Type B pancreatic cell (in vitro differentiated cells): ENCODE results near the gene NTM. TPM values are rescaled to one million over a fixed set of nuclear protein-coding genes. Genes with fewer than 3 reads are reported as not detected.
A peak's percentile ranks its signal among the peaks of the same experiment; 100 is the strongest.
"Not testable (repeated sequence)": the region's sequence is repeated elsewhere in the genome, so short reads cannot be mapped to it uniquely, and the experiment has no call there.

Source experiments
- DNase-seq: peaks from one replicate; pipeline ENCODE4 v3.0.0; 2021; ENCODE audit warnings: mixed read lengths; ENCODE audit not compliant: unreplicated experiment; ENCODE audit errors: extremely low spot score
- H3K27ac Mint-ChIP-seq: 2 replicates; pipeline ENCODE4 v1.8.0; 2021; ENCODE audit warnings: mild to moderate bottlenecking, mixed read lengths
- H3K27me3 Mint-ChIP-seq: 2 replicates; pipeline ENCODE4 v1.8.0; 2021; ENCODE audit warnings: mixed read lengths
- H3K36me3 Mint-ChIP-seq: 2 replicates; pipeline ENCODE4 v1.8.0; 2021; ENCODE audit warnings: mixed read lengths
- H3K4me1 Mint-ChIP-seq: one replicate; pipeline ENCODE4 v1.8.0; 2021; ENCODE audit warnings: mixed read lengths; ENCODE audit not compliant: unreplicated experiment
- H3K4me3 Mint-ChIP-seq: 2 replicates; pipeline ENCODE4 v1.8.0; 2021; ENCODE audit warnings: mild to moderate bottlenecking, mixed read lengths
- H3K9me3 Mint-ChIP-seq: 2 replicates; pipeline ENCODE4 v1.8.0; 2021; ENCODE audit warnings: mixed read lengths
- total RNA-seq: library from RNA; stranded (reverse); gene quantifications from 2 replicates; pipeline ENCODE4 v1.2.1, GENCODE V29; 2021; ENCODE audit warnings: low replicate concordance
- TF ChIP-seq, protein P1 (sequence below): fragments of 200-600 bp; sonication (generic); conservative IDR thresholded peaks from 2 replicates; pipeline ENCODE4 v1.5.0; 2021; ENCODE audit warnings: antibody characterized with exemption, mild to moderate bottlenecking

The NTM gene
- total RNA-seq, 1 donor from 2014 or later, result 19.2 TPM

DNA sequence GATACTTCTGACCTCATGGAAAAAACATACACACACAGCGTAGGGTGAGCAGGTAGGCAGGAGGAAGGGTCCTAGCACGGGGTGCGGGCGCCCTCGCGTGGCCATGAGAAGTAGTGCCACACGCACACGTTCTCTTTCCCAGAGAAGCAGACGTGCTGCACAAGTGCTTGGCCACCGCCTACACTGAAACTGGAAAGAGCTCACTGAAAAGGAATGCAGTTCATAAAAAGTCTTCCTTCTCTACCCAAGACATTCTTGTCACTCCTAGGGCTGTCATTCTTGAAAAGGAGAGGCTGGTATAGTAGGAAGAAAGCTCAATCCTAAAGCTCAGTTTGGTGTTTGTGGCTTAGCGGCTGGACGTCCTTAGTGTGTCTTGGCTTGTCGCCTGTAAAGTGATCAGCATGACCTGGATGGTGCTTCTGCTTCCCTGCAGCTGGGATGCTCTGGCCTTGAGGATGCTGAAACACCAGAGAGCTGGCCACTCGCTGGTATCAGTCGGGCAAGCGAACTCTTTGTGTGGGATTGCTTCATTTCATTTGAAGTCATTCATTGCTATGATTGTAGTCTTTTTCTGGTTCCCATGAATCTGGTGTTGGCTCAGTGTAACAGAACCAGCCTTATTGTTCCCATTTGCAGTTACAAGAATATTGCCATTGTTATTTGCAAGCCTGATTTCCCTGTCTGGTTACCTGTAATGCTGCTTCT, 303.8 kb downstream of the NTM start:
- TF ChIP-seq, protein P1, sequence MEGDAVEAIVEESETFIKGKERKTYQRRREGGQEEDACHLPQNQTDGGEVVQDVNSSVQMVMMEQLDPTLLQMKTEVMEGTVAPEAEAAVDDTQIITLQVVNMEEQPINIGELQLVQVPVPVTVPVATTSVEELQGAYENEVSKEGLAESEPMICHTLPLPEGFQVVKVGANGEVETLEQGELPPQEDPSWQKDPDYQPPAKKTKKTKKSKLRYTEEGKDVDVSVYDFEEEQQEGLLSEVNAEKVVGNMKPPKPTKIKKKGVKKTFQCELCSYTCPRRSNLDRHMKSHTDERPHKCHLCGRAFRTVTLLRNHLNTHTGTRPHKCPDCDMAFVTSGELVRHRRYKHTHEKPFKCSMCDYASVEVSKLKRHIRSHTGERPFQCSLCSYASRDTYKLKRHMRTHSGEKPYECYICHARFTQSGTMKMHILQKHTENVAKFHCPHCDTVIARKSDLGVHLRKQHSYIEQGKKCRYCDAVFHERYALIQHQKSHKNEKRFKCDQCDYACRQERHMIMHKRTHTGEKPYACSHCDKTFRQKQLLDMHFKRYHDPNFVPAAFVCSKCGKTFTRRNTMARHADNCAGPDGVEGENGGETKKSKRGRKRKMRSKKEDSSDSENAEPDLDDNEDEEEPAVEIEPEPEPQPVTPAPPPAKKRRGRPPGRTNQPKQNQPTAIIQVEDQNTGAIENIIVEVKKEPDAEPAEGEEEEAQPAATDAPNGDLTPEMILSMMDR, result peak; percentile 99
- Mint-ChIP-seq H3K36me3 (no peaks in the 10 kb centered on the region), H3K9me3 (no peaks in the 10 kb centered on the region), H3K27me3 (peaks cover 33% of the 10 kb centered on the region), H3K27ac (peak overlapping the region; percentile 56), H3K4me1 (peaks cover 3% of the 10 kb centered on the region), H3K4me3 (no peak overlapping the region)
- DNase-seq, result peak; percentile 87

GRCh38 chr11:131675121-131675888, 304.9 kb downstream of the NTM start:
- TF ChIP-seq, protein P1, result no peak
- H3K27ac Mint-ChIP-seq, result no peak overlapping the region
- no peaks in the 10 kb centered on the region for H3K9me3 Mint-ChIP-seq
- H3K36me3 Mint-ChIP-seq, result no peaks in the 10 kb centered on the region
- H3K4me3 Mint-ChIP-seq, result no peak overlapping the region
- H3K4me1 Mint-ChIP-seq, result no peaks in the 10 kb centered on the region
- H3K27me3 Mint-ChIP-seq, result peaks cover 33% of the 10 kb centered on the region
- no peak for DNase-seq

- Mint-ChIP-seq H3K27me3 (peaks cover 32% of the 10 kb centered on the region), H3K27ac (no peak overlapping the region), H3K36me3 (no peaks in the 10 kb centered on the region), H3K4me1 (no peaks in the 10 kb centered on the region), H3K9me3 (no peaks in the 10 kb centered on the region), H3K4me3 (no peak overlapping the region)
- no peak for DNase-seq
- TF ChIP-seq, protein P1, result no peak
These were observed 307.5 kb downstream of the NTM start for GRCh38 chr11:131677828-131678470.

GRCh38 chr11:131678658-131679340, 308.4 kb downstream of the NTM start:
- TF ChIP-seq, protein P1, result no peak
- Mint-ChIP-seq H3K36me3 (no peaks in the 10 kb centered on the region), H3K9me3 (no peaks in the 10 kb centered on the region), H3K27me3 (peaks cover 36% of the 10 kb centered on the region), H3K4me1 (no peaks in the 10 kb centered on the region), H3K27ac (no peak overlapping the region), H3K4me3 (no peak overlapping the region)
- no peak for DNase-seq

GRCh38 chr11:131680448-131680847, 310.0 kb downstream of the NTM start:
- not testable (repeated sequence) for H3K36me3 Mint-ChIP-seq, H3K4me1 Mint-ChIP-seq, H3K4me3 Mint-ChIP-seq, H3K9me3 Mint-ChIP-seq, H3K27ac Mint-ChIP-seq, DNase-seq
- peaks cover 34% of the 10 kb centered on the region for H3K27me3 Mint-ChIP-seq
